ENCODE results near the gene HEATR9.

DNA sequence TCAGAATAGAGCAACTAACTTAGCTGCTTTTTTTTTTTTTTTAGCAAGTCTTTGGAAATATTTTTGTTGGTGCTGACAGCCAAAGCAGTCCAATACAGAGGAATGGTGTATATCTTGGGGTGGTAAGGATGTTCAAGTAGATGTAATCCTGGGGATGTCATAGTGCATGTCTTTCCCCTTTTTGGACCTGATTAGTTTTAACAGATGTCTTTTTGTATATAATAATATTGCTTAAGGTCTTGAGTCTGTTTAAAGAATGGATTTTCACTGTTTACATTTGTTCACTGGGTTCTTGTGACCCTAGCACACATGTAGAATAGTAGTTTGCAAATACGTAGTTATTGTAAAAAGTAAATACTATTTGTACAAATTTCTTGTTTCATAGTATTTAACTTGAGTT lies 51.5 kb downstream of the HEATR9 start:
- no peak for TF ChIP-seq POLR2A (IDR thresholded peaks at IDR 0.05)
- TF ChIP-seq, protein P1, sequence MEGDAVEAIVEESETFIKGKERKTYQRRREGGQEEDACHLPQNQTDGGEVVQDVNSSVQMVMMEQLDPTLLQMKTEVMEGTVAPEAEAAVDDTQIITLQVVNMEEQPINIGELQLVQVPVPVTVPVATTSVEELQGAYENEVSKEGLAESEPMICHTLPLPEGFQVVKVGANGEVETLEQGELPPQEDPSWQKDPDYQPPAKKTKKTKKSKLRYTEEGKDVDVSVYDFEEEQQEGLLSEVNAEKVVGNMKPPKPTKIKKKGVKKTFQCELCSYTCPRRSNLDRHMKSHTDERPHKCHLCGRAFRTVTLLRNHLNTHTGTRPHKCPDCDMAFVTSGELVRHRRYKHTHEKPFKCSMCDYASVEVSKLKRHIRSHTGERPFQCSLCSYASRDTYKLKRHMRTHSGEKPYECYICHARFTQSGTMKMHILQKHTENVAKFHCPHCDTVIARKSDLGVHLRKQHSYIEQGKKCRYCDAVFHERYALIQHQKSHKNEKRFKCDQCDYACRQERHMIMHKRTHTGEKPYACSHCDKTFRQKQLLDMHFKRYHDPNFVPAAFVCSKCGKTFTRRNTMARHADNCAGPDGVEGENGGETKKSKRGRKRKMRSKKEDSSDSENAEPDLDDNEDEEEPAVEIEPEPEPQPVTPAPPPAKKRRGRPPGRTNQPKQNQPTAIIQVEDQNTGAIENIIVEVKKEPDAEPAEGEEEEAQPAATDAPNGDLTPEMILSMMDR (IDR thresholded peaks at IDR 0.05), result no peak
- TF ChIP-seq EP300 (IDR thresholded peaks at IDR 0.05), result no peak

Measured in gastroesophageal sphincter (tissue), 3 donors.